Nephron progenitor cell (in vitro differentiated cells): ENCODE data around the gene MACROD2.

ENCODE experiments used
- DNase-seq: peaks from one replicate; pipeline ENCODE4 v3.0.0; 2021
- H3K27ac Mint-ChIP-seq: 2 replicates; pipeline ENCODE4 v1.8.0; 2021; ENCODE audit warnings: mild to moderate bottlenecking, moderate library complexity, mixed read lengths
- H3K27me3 Mint-ChIP-seq: 2 replicates; pipeline ENCODE4 v1.8.0; 2021; ENCODE audit warnings: mild to moderate bottlenecking, low read depth, mixed read lengths; ENCODE audit not compliant: poor library complexity
- H3K36me3 Mint-ChIP-seq: 2 replicates; pipeline ENCODE4 v1.8.0; 2021; ENCODE audit warnings: low read depth, mixed read lengths
- H3K4me1 Mint-ChIP-seq: 2 replicates; pipeline ENCODE4 v1.8.0; 2021; ENCODE audit warnings: mixed read lengths
- H3K4me3 Mint-ChIP-seq: 2 replicates; pipeline ENCODE4 v1.8.0; 2021; ENCODE audit warnings: mild to moderate bottlenecking, moderate library complexity, mixed read lengths
- H3K9me3 Mint-ChIP-seq: 2 replicates; pipeline ENCODE4 v1.8.0; 2021; ENCODE audit warnings: mild to moderate bottlenecking, moderate library complexity, mixed read lengths
- TF ChIP-seq, protein P1 (sequence below): fragments of 200-600 bp; sonication (generic); IDR thresholded peaks from 2 replicates; pipeline ENCODE4 v1.5.0; 2021; ENCODE audit warnings: antibody characterized with exemption

The MACROD2 gene

DNA sequence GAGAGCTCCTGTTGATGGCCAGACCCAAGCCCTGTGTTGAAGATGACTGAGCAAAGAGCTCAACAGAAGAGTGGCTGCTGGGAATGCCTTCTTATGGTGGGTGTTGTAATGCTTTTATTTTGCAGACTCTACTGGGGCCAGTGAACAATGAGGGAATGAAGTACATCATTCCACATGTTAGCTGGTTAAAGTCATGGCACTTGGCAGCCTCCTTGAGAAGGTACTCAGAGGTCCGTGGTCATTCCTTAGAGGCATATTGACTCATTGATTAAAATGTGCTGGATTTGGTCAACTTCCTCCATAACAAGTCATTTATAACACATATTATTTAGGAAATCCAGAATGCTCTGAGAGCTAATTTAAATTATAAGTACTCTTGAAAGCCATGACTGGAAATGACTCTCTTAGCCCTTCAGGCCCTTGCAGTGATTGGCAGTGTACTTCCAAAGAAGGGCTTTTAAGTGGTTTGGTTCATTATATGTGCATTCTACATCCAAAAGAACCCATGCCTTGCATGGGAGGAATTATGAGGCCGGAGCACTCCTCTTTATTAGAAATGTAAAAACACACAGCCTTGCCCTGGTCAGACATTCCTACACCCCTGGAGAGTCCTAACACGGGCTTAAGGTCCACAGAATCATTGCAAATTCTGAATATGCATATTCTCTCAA lies 1601.0 kb downstream of the MACROD2 start:
- H3K27ac Mint-ChIP-seq = no peak overlapping the region
- H3K4me1 Mint-ChIP-seq = peaks cover 10% of the 10 kb centered on the region
- DNase-seq = no peak
- TF ChIP-seq, protein P1, sequence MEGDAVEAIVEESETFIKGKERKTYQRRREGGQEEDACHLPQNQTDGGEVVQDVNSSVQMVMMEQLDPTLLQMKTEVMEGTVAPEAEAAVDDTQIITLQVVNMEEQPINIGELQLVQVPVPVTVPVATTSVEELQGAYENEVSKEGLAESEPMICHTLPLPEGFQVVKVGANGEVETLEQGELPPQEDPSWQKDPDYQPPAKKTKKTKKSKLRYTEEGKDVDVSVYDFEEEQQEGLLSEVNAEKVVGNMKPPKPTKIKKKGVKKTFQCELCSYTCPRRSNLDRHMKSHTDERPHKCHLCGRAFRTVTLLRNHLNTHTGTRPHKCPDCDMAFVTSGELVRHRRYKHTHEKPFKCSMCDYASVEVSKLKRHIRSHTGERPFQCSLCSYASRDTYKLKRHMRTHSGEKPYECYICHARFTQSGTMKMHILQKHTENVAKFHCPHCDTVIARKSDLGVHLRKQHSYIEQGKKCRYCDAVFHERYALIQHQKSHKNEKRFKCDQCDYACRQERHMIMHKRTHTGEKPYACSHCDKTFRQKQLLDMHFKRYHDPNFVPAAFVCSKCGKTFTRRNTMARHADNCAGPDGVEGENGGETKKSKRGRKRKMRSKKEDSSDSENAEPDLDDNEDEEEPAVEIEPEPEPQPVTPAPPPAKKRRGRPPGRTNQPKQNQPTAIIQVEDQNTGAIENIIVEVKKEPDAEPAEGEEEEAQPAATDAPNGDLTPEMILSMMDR = no peak
- H3K4me3 Mint-ChIP-seq = no peak overlapping the region
- no peaks in the 10 kb centered on the region for H3K9me3 Mint-ChIP-seq
- H3K36me3 Mint-ChIP-seq = no peaks in the 10 kb centered on the region
- H3K27me3 Mint-ChIP-seq = no peaks in the 10 kb centered on the region

DNA sequence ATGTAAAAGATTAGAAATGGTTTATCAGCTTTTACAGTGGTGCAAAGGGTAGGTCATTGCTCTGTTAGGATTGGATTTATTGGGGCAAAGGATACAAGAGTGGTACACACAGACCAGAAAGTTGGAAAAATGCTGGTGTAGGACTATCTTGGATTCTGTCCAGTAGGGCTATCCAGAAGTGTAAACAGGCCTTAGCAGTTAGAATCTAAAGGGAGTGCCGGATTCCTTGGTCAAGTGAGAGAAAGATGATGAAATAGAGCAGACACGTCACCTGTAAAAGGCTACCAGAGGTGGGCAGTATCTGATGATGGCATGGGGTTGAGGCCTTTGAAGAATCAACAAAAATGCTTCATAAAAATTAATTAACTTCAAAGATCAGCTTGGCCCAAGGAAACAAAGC lies 1602.0 kb downstream of the MACROD2 start:
- DNase-seq = no peak
- Mint-ChIP-seq H3K4me3 (no peak overlapping the region), H3K4me1 (peaks cover 3% of the 10 kb centered on the region), H3K36me3 (no peaks in the 10 kb centered on the region), H3K27ac (no peak overlapping the region), H3K27me3 (no peaks in the 10 kb centered on the region), H3K9me3 (no peaks in the 10 kb centered on the region)
- TF ChIP-seq, protein P1 = no peak

- H3K36me3 Mint-ChIP-seq = no peaks in the 10 kb centered on the region
- DNase-seq = no peak
- H3K9me3 Mint-ChIP-seq = no peaks in the 10 kb centered on the region
- no peaks in the 10 kb centered on the region for H3K4me1 Mint-ChIP-seq
- H3K4me3 Mint-ChIP-seq = no peak overlapping the region
- H3K27me3 Mint-ChIP-seq = no peaks in the 10 kb centered on the region
- TF ChIP-seq, protein P1 = no peak
- H3K27ac Mint-ChIP-seq = no peak overlapping the region
Observed at GRCh38 chr20:15599961-15600360, 1604.6 kb downstream of the MACROD2 start.

GRCh38 chr20:15600565-15600964 lies 1605.2 kb downstream of the MACROD2 start:
- DNase-seq = no peak
- Mint-ChIP-seq H3K4me3 (no peak overlapping the region), H3K36me3 (no peaks in the 10 kb centered on the region), H3K4me1 (no peaks in the 10 kb centered on the region), H3K27ac (no peak overlapping the region), H3K27me3 (no peaks in the 10 kb centered on the region), H3K9me3 (no peaks in the 10 kb centered on the region)
- TF ChIP-seq, protein P1 = no peak

GRCh38 chr20:15603506-15603905 lies 1608.2 kb downstream of the MACROD2 start:
- H3K36me3 Mint-ChIP-seq = no peaks in the 10 kb centered on the region
- H3K27ac Mint-ChIP-seq = no peak overlapping the region
- H3K27me3 Mint-ChIP-seq = no peaks in the 10 kb centered on the region
- H3K4me3 Mint-ChIP-seq = no peak overlapping the region
- no peaks in the 10 kb centered on the region for H3K4me1 Mint-ChIP-seq
- H3K9me3 Mint-ChIP-seq = no peaks in the 10 kb centered on the region
- TF ChIP-seq, protein P1 = no peak
- DNase-seq = no peak
